Liver (tissue), 3 donors: Measurements from ENCODE around the gene NOS2.
"Not testable (repeated sequence)": the region's sequence is repeated elsewhere in the genome, so short reads cannot be mapped to it uniquely, and the experiment has no call there.

Experiments
- EGR1 ChIP-seq, 2 donors: IDR thresholded peaks; 2 replicates each; pipeline ENCODE4 v1.6.1; 2016 to 2018; ENCODE audit warnings: antibody characterized with exemption in 2 of 2, low read depth in 2 of 2
- GABPA ChIP-seq, 2 donors: IDR thresholded peaks in 1 of 2; conservative IDR thresholded peaks in 1 of 2; 2 replicates each; pipeline ENCODE4 v1.6.1; 2016; ENCODE audit warnings: antibody characterized with exemption in 2 of 2, mild to moderate bottlenecking in 1 of 2, moderate library complexity in 1 of 2
- HNF4A ChIP-seq, 2 donors: conservative IDR thresholded peaks; 2 replicates each; pipeline ENCODE4 v1.6.1; 2016; ENCODE audit warnings: antibody characterized with exemption in 2 of 2, mild to moderate bottlenecking in 2 of 2
- HNF4G ChIP-seq: IDR thresholded peaks from 2 replicates; pipeline ENCODE4 v1.6.1; 2016; ENCODE audit warnings: antibody characterized with exemption
- JUND ChIP-seq, 2 donors: IDR thresholded peaks; 2 replicates each; pipeline ENCODE4 v1.6.1; 2016; ENCODE audit warnings: antibody characterized with exemption in 2 of 2
- MAX ChIP-seq: IDR thresholded peaks from 2 replicates; pipeline ENCODE4 v1.6.1; 2016; ENCODE audit warnings: antibody characterized with exemption
- RAD21 ChIP-seq, 2 donors: IDR thresholded peaks; 2 replicates each; pipeline ENCODE4 v1.6.1; 2016; ENCODE audit warnings: antibody characterized with exemption in 2 of 2, mild to moderate bottlenecking in 2 of 2
- REST ChIP-seq: IDR thresholded peaks from 2 replicates; pipeline ENCODE4 v1.6.1; 2016; ENCODE audit warnings: antibody characterized with exemption, mild to moderate bottlenecking
- TAF1 ChIP-seq: conservative IDR thresholded peaks from 2 replicates; pipeline ENCODE4 v1.6.1; 2016; ENCODE audit warnings: antibody characterized with exemption, mild to moderate bottlenecking
- ZBTB33 ChIP-seq: IDR thresholded peaks from 2 replicates; pipeline ENCODE4 v1.6.1; 2016; ENCODE audit warnings: antibody characterized with exemption
- TF ChIP-seq, protein P1 (sequence below): fragments of 150-350 bp; IDR thresholded peaks from 2 replicates; pipeline ENCODE4 v1.5.1; 2017; ENCODE audit warnings: improper control_type of control experiment, low read depth, low read length; ENCODE audit not compliant: missing input control
- donor health status: healthy.
- donor health status: healthy.

DNA sequence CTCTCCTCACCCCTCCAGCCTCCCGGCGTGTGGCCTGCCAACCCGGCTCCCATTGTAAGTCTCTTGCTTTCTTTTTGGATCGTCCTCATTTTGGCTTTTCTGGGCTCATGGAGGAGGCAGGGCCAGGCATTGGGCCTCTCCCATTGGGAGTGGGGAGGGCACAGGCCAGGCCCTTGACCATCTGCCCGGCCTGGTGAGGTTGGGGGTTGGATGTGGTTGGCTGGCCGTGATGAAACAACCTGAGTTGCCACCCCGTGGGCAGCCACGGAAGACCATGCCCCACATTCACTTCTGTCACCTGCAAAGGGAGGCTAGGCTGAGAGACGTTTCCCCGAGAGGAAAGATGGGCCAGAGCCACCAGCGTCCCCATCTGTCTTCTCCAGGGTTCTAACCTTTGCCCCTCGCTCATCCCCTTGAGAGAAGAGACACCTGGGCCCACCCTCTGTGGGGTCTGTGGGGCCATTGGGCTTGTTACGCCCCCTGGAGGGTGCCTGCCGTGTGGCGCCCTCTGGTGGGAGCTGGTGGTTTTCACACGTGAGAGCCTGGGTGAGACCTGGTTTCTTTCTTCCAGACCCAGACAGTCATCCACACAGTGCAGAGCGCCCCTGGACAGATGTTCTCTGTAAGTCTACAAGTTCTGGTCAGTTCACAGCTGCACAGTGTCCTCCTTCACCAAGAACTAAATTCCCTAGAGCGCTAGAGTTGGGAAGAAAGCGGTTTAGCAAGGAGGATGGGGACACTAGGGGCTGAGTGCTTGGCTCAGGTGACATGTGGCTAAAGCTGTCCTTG lies 47.3 kb downstream of the NOS2 start:
- TF ChIP-seq MAX; HNF4A (conservative IDR thresholded peaks at IDR 0.05); GABPA (IDR thresholded peaks at IDR 0.05 in 1 of 2, conservative IDR thresholded peaks at IDR 0.05 in 1 of 2); EGR1 (IDR thresholded peaks at IDR 0.05; ENCODE audit: low read depth in 2 of 2); RAD21 (IDR thresholded peaks at IDR 0.05); JUND (IDR thresholded peaks at IDR 0.05); REST; HNF4G; TAF1; ZBTB33: not testable (repeated sequence)
- TF ChIP-seq, protein P1, sequence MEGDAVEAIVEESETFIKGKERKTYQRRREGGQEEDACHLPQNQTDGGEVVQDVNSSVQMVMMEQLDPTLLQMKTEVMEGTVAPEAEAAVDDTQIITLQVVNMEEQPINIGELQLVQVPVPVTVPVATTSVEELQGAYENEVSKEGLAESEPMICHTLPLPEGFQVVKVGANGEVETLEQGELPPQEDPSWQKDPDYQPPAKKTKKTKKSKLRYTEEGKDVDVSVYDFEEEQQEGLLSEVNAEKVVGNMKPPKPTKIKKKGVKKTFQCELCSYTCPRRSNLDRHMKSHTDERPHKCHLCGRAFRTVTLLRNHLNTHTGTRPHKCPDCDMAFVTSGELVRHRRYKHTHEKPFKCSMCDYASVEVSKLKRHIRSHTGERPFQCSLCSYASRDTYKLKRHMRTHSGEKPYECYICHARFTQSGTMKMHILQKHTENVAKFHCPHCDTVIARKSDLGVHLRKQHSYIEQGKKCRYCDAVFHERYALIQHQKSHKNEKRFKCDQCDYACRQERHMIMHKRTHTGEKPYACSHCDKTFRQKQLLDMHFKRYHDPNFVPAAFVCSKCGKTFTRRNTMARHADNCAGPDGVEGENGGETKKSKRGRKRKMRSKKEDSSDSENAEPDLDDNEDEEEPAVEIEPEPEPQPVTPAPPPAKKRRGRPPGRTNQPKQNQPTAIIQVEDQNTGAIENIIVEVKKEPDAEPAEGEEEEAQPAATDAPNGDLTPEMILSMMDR, result not testable (repeated sequence)
